DND-41 (cell line): ENCODE measurements around the gene MVK.

Experiments used
- CTCF ChIP-seq: IDR thresholded peaks from 2 replicates; pipeline ENCODE4 v1.5.1; 2012; ENCODE audit warnings: borderline replicate concordance, low read length, moderate library complexity, mild to moderate bottlenecking; ENCODE audit not compliant: poor library complexity, severe bottlenecking; ENCODE audit errors: extremely low read depth
- EZH2 ChIP-seq: IDR thresholded peaks from 3 replicates; pipeline ENCODE4 v1.6.1; 2012; ENCODE audit warnings: borderline replicate concordance, low read depth, mild to moderate bottlenecking, moderate library complexity, low read length, inconsistent platforms; ENCODE audit not compliant: severe bottlenecking

DNA sequence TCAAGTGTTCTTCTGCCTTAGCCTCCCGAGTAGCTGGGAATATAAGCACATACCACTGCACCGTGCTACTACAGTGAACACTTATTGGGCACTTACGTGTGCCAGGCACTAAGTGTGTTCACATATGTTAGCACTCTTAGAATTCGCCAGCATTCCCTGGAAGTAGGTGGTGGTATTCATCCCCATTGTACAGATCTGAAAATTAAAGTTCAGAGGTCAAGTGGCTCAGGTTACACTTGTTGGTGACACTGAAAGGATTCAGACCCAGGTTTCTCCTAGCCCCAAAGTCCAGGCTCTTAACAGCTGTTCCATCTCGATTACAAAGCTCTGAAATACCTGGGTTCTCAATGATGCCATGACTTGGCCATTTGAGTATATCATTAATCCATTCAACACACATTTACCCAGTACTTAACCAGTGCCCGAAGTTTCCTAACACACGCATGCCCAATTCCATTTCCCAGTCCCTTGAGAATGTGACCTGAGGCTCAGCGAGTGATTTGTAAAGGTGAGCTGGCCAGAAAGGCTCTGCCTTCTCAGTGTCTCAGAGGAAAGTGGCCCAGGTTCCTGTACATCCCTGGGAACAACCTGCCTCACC lies 4.8 kb downstream of the MVK start:
- no peak for TF ChIP-seq EZH2
- TF ChIP-seq CTCF: no peak
